ENCODE data around the gene CLDN7. TPM values are rescaled to one million over a fixed set of nuclear protein-coding genes. Genes with fewer than 3 reads are reported as not detected.

CLDN7 gene, protein sequence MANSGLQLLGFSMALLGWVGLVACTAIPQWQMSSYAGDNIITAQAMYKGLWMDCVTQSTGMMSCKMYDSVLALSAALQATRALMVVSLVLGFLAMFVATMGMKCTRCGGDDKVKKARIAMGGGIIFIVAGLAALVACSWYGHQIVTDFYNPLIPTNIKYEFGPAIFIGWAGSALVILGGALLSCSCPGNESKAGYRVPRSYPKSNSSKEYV
- total RNA-seq = 1 to 10 TPM in 1 of 2 donors, not detected in 1; 2.3 TPM

DNA sequence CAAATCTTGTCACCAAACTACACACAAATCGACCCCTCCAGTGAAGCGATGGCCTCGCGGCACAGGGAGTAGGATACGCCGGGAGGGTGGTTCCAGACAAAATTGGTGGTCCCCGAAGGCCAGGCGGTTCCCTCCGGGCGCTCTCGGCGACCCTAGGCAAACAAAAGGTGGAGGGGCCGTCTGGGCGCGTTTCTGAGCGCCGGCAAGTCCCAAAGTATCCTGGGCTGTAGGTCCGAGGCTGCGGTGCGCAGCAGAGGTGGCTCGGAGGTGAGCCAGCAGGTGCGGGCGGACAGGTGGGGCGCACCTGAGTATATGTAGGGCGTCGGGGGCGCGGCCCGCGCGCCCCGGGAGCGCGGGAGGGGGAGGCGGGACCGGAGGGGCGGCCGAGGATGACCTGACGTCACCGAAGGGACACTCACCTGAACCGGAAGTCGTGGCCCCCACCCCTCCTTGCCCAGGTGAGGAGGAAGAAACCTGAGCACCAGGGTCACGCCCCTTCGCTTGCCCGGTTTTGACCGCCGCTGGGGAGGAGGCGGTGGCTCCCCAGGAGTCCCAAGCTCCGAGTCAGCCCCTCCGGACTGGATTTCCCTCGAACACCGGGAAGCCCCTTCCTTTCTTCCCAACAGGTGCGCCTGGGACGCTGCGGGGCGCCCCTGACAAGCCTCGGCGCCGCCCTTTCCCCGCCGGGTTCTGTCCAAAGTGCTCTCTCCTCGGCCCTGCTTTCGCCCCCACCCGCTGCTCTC, at the start of gene CLDN7:
TSS of gene CLDN7 (minus strand) at position 287 of the 743 bp plus-strand sequence. CDS start 435 bp downstream, outside the sequence.
- peaks cover 0 to 30% of the 10 kb centered on the region in 2 donors for H3K4me1 ChIP-seq
- TF ChIP-seq, protein P1, sequence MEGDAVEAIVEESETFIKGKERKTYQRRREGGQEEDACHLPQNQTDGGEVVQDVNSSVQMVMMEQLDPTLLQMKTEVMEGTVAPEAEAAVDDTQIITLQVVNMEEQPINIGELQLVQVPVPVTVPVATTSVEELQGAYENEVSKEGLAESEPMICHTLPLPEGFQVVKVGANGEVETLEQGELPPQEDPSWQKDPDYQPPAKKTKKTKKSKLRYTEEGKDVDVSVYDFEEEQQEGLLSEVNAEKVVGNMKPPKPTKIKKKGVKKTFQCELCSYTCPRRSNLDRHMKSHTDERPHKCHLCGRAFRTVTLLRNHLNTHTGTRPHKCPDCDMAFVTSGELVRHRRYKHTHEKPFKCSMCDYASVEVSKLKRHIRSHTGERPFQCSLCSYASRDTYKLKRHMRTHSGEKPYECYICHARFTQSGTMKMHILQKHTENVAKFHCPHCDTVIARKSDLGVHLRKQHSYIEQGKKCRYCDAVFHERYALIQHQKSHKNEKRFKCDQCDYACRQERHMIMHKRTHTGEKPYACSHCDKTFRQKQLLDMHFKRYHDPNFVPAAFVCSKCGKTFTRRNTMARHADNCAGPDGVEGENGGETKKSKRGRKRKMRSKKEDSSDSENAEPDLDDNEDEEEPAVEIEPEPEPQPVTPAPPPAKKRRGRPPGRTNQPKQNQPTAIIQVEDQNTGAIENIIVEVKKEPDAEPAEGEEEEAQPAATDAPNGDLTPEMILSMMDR (IDR thresholded peaks at IDR 0.05) = no peak
- H3K4me3 ChIP-seq = peak within 1 kb of the TSS; percentile 22 to 54
- H3K9me3 ChIP-seq = no peaks in the 10 kb centered on the region
- H3K36me3 ChIP-seq = peaks cover 18% of the 10 kb centered on the region
- H3K27me3 ChIP-seq = peaks cover 11 to 34% of the 10 kb centered on the region in 2 donors
- H3K27ac ChIP-seq = no peak within 1 kb of the TSS
- no peak for DNase-seq (ENCODE audit: low spot score)

- Histone ChIP-seq H3K36me3 (peaks cover 47% of the 10 kb centered on the region), H3K4me1 (peaks cover 0 to 53% of the 10 kb centered on the region in 2 donors), H3K27me3 (no peaks in the 10 kb centered on the region), H3K4me3 (no peak overlapping the region), H3K27ac (no peak overlapping the region), H3K9me3 (no peaks in the 10 kb centered on the region)
- no peak for DNase-seq (ENCODE audit: low spot score)
- TF ChIP-seq, protein P1 (IDR thresholded peaks at IDR 0.05) = no peak
Measured at GRCh38 chr17:7311110-7311705, 48.9 kb upstream of the CLDN7 start.

DNA sequence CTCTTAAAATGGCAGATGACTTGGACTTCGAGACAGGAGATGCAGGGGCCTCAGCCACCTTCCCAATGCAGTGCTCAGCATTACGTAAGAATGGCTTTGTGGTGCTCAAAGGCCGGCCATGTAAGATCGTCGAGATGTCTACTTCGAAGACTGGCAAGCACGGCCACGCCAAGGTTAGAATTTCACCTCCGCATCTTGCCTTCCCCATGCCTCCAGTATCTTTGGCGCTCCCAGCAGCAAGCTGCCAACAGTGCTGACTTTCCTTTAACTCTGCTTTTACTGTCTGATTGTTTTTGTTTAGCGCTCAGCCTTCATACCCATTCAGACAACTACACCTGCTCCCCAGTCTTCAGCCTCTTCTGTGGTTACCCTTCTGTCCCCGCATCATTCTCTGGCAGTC, 47.4 kb upstream of the CLDN7 start:
- Histone ChIP-seq H3K27me3 (no peaks in the 10 kb centered on the region), H3K4me1 (peaks cover 0 to 46% of the 10 kb centered on the region in 2 donors), H3K27ac (peak overlapping the region; percentile 99), H3K36me3 (peaks cover 47% of the 10 kb centered on the region), H3K4me3 (peak overlapping the region in 1 of 2 donors; percentile 90), H3K9me3 (no peaks in the 10 kb centered on the region)
- TF ChIP-seq, protein P1 (IDR thresholded peaks at IDR 0.05) = no peak
- no peak for DNase-seq (ENCODE audit: low spot score)

DNA sequence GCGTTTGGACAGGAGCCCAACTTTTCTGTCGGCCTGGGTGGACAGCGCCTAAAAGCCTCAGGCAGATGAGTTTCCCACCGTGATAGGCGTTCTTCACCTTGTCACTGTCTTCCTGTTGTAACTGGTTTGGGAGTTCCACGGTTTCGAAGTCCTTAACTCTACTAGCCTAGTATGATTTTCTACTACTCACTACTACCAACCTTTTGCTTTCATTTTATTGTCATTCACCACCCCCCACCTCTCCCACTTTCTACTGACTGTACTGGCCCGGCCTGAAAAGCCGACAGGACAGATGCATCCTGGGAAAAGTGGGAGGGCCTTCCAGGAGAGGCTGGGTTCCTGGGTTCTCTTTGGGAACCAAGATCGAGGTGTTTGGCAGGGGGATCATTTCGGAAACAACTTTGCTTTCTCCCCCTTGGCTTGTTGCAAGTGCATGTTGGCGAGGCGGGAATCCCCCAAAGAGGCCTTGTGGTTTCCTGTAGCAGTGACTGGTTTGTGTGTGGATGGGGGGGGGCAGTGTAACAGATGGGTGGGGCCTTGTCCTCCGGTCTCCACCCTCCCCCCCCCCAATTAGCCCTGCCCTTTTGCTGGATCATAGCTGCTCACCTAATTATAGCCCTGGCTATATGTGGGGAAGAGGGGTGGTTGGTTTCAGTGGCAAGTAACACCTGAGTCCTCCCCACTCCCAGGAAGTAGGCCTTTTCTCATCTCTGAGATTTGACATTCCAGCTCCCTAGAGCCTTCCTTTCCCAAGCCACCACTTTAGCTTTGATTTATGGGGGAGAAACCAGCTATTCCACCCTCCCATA, 46.6 kb upstream of the CLDN7 start:
- Histone ChIP-seq H3K27me3 (no peaks in the 10 kb centered on the region), H3K4me3 (peak overlapping the region; percentile 90 to 95), H3K27ac (peak overlapping the region; percentile 99), H3K9me3 (no peaks in the 10 kb centered on the region), H3K4me1 (peaks cover 0 to 38% of the 10 kb centered on the region in 2 donors), H3K36me3 (peaks cover 44% of the 10 kb centered on the region)
- peak; percentile 82 for DNase-seq (ENCODE audit: low spot score)
- TF ChIP-seq, protein P1 (IDR thresholded peaks at IDR 0.05) = no peak

Data from right atrium auricular region (tissue), 2 donors.